HEK293T (cell line): ENCODE measurements around the gene LMF1.

Experiments
- ARNT ChIP-seq: fragments of 450-650 bp; IDR thresholded peaks from 2 replicates; pipeline ENCODE4 v1.6.1; 2017; ENCODE audit warnings: mild to moderate bottlenecking
- BHLHE40 ChIP-seq: fragments of 450-650 bp; IDR thresholded peaks from 2 replicates; pipeline ENCODE4 v1.6.1; 2016; ENCODE audit warnings: mild to moderate bottlenecking, moderate library complexity, borderline replicate concordance
- FOXK2 ChIP-seq: fragments of 450-650 bp; IDR thresholded peaks from 2 replicates; pipeline ENCODE4 v1.6.1; 2016; ENCODE audit warnings: mild to moderate bottlenecking
- FOXM1 ChIP-seq: fragments of 450-650 bp; IDR thresholded peaks from 2 replicates; pipeline ENCODE4 v1.6.1; 2017; ENCODE audit warnings: mild to moderate bottlenecking, borderline replicate concordance
- HDGF ChIP-seq: fragments of 450-650 bp; IDR thresholded peaks from 2 replicates; pipeline ENCODE4 v1.6.1; 2017; ENCODE audit warnings: antibody characterized with exemption, borderline replicate concordance
- NFRKB ChIP-seq: fragments of 450-650 bp; IDR thresholded peaks from 2 replicates; pipeline ENCODE4 v1.6.1; 2016; ENCODE audit warnings: mild to moderate bottlenecking, moderate library complexity
- SP1 ChIP-seq: fragments of 450-650 bp; IDR thresholded peaks from 2 replicates; pipeline ENCODE4 v1.6.1; 2017
- SUZ12 ChIP-seq: fragments of 450-650 bp; IDR thresholded peaks from 2 replicates; pipeline ENCODE4 v1.6.1; 2016; ENCODE audit warnings: mild to moderate bottlenecking
- TARDBP ChIP-seq: fragments of 450-650 bp; IDR thresholded peaks from 2 replicates; pipeline ENCODE4 v1.6.1; 2016
- ZNF384 ChIP-seq: fragments of 450-650 bp; IDR thresholded peaks from 2 replicates; pipeline ENCODE4 v1.6.1; 2016

DNA sequence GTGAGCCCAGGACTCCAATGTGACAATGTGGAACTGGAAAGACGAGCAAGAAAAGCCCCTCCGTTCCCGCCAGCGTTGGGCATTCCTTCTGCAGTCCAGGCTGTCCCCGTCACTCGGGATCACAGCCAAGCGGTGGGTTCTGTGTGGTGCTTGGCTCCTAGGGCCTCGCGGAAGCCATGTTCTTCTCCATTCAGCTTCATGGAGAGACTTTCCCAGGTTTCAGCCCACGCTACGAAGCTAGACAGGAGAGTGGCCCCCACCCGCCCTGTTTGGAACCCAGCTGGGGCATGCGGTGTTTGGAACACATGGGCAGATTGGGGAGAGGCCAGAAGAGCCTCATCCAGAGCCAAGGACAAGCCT is 5.8 kb downstream of the LMF1 start:
- TF ChIP-seq ARNT = no peak
- TF ChIP-seq FOXM1 = no peak
- TF ChIP-seq FOXK2 = no peak
- no peak for TF ChIP-seq SUZ12
- TF ChIP-seq BHLHE40 = no peak
- no peak for TF ChIP-seq HDGF
- no peak for TF ChIP-seq NFRKB
- no peak for TF ChIP-seq SP1
- TF ChIP-seq ZNF384 = no peak
- TF ChIP-seq TARDBP = no peak
